Heart right ventricle (tissue), 16 donors: ENCODE measurements around the gene CDC7. TPM values are rescaled to one million over a fixed set of nuclear protein-coding genes. Genes with fewer than 3 reads are reported as not detected.

Source experiments
- ATAC-seq, 8 donors: fragments of 200-7000 bp; cut with Tn5 transposase; one replicate each; pipeline ENCODE4 v1.9.1; 2020; ENCODE audit warnings: mild to moderate bottlenecking in 8 of 8, moderate library complexity in 8 of 8, moderate number of reproducible peaks in 1 of 8
- DNase-seq, 2 donors: peaks; one replicate each; pipeline ENCODE4 v3.0.0-alpha.2; 2020
- H3K27ac ChIP-seq, 10 donors: fragments of 200-600 bp; sonication (generic) in 2 of 10; one replicate each; pipeline versions ENCODE4 v1.5.0 to v1.8.0; 2020 to 2022; ENCODE audit warnings: mild to moderate bottlenecking in 3 of 10
- H3K27me3 ChIP-seq, 7 donors: fragments of 200-600 bp; one replicate each; pipeline ENCODE4 v1.8.0; 2021 to 2022; ENCODE audit warnings: mild to moderate bottlenecking in 2 of 7
- H3K36me3 ChIP-seq, 9 donors: fragments of 200-600 bp; sonication (generic) in 1 of 9; one replicate each; pipeline versions ENCODE4 v1.5.0 to v1.8.0; 2020 to 2022; ENCODE audit warnings: mild to moderate bottlenecking in 2 of 9
- H3K4me1 ChIP-seq, 9 donors: fragments of 200-600 bp; sonication (generic) in 1 of 9; one replicate each; pipeline versions ENCODE4 v1.5.0 to v1.8.0; 2020 to 2022; ENCODE audit warnings: mild to moderate bottlenecking in 4 of 9
- H3K4me3 ChIP-seq, 10 donors: fragments of 200-600 bp; sonication (generic) in 2 of 10; one replicate each; pipeline versions ENCODE4 v1.5.0 to v1.8.0; 2020 to 2022; ENCODE audit warnings: mild to moderate bottlenecking in 7 of 10, moderate library complexity in 2 of 10
- H3K9me3 ChIP-seq, 11 donors: fragments of 200-600 bp in 10 of 11; sonication (generic) in 2 of 11; one replicate each; pipeline versions ENCODE4 v1.5.0 to v1.8.0; 2013 to 2022; ENCODE audit warnings: mild to moderate bottlenecking in 2 of 11, control low read depth in 1 of 11, moderate library complexity in 1 of 11
- WGBS, 2 donors: extraction: QIAGEN DNeasy Blood & Tissue Kit; methylation state at CpG; one replicate each; pipeline ENCODE4 v1.1.7; 2013; ENCODE audit warnings: inconsistent platforms in 1 of 2; 5-methylcytosine and 5-hydroxymethylcytosine counted together
- intact Hi-C, 10 donors: fragments of 100-400 bp; cut with DNase I; formaldehyde crosslinking; loops; one replicate each; pipeline versions ENCODE4 v1.11.1 to v1.14.2; 2022
- polyA plus RNA-seq, 2 donors: library from polyadenylated mRNA; stranded (reverse); fragments of 200-250 nt; gene quantifications; one replicate each; pipeline ENCODE4 v1.2.3, GENCODE V29; 2013
- total RNA-seq, 10 donors: library from RNA; stranded (reverse); fragmentation: NEBNext Ultra II Directional in 3 of 10; extraction: Animal tissue kit (Norgen Biotek cat#: 25700) in 3 of 10; gene quantifications; one replicate each; pipeline versions ENCODE4 v1.2.1 to v1.2.4, GENCODE V29; 2021 to 2023
- TF ChIP-seq, protein P1 (sequence below), 9 donors: fragments of 200-600 bp; sonication (generic) in 2 of 9; IDR thresholded peaks; one replicate each; pipeline versions ENCODE4 v1.5.0 to v1.8.0; 2021 to 2022; ENCODE audit warnings: antibody characterized with exemption in 9 of 9, mild to moderate bottlenecking in 5 of 9, moderate library complexity in 1 of 9
- donor health status: Arrhythmogenic right ventricular cardiomyopathy.
- donor health status: ischemic (EF 13 %, LVEDD 7.1; RV severe dilation, severe dysfunction).
- donor health status: healthy with polysubstance abuse.
- donor health status: DM: no; HTN: yes; CAD: no.
- donor health status: DM: no; HTN: no; CAD: no.
- donor health status: ischemic (EF 25% LVEDD 6.9; RV normal size, moderate dysfunction).
- donor health status: ischemic (EF 25% LVEDD 5.7; RV mildly dilated, moderate dysfunction).
- donor health status: healthy.
- donor health status: DM: yes; HTN: yes; CAD: no.
- donor health status: Ischemic cardiomyopathy.
- donor health status: ischemic (EF 35%, LVEDD 5.7; RV mildly dilated, moderate dysfunction).
- donor health status: nonischemic (EF 11% LVEDD 7.7; RV severe dilation, severe dysfunction).
- donor health status: DM: yes; HTN: yes; CAD: no.
- donor health status: PGD.
- donor health status: ischemic (EF 29% LVEDD 5.4; RV normal size, mild dysfunction).
- donor health status: nonischemic (EF 23%, LVEDD 6.1; RV moderate dilation, normal function).

CDC7 gene
- total and polyA plus RNA-seq, 12 donors = 0.26 to 4.0 (median 0.79) TPM

DNA sequence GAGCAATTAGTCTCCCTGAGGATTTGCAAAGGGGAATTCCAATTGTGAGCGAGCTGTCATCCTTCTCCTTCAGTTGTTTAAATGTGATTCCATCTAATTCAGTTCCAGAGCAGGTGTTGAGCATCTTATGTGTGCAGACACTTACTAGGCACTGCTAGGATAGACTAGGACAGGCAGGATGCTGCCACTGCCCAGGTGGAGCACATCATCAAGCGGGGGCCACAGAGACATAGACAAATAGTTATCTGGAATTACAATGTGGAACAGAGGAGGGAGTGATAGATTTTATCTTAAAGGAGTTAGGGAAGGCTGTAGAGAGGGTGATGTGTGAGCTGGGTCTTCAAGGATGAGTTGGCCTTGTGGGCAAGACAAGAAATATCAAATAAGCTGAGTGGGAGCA is 55.9 kb downstream of the CDC7 start:
- DNase-seq (no peak), ATAC-seq (no peak)
- H3K9me3 ChIP-seq = no peaks in the 10 kb centered on the region
- WGBS, 2 donors = 84 to 90% methylated on average over 2 of the region's 2 CpGs
- no peak overlapping the region for H3K4me3 ChIP-seq
- H3K36me3 ChIP-seq = no peaks in the 10 kb centered on the region
- H3K4me1 ChIP-seq = peaks cover 0 to 58% (median 0%) of the 10 kb centered on the region in 9 donors
- no peaks in the 10 kb centered on the region for H3K27me3 ChIP-seq
- intact Hi-C loops = loop anchor here in 1 of 10 donors (10.0 kb wide), 1 partner anchor 328 kb away; the partner anchor contains the start of gene TGFBR3
- TF ChIP-seq, protein P1, sequence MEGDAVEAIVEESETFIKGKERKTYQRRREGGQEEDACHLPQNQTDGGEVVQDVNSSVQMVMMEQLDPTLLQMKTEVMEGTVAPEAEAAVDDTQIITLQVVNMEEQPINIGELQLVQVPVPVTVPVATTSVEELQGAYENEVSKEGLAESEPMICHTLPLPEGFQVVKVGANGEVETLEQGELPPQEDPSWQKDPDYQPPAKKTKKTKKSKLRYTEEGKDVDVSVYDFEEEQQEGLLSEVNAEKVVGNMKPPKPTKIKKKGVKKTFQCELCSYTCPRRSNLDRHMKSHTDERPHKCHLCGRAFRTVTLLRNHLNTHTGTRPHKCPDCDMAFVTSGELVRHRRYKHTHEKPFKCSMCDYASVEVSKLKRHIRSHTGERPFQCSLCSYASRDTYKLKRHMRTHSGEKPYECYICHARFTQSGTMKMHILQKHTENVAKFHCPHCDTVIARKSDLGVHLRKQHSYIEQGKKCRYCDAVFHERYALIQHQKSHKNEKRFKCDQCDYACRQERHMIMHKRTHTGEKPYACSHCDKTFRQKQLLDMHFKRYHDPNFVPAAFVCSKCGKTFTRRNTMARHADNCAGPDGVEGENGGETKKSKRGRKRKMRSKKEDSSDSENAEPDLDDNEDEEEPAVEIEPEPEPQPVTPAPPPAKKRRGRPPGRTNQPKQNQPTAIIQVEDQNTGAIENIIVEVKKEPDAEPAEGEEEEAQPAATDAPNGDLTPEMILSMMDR (IDR thresholded peaks at IDR 0.05) = no peak
- peak overlapping the region in 1 of 10 donors; percentile 81 for H3K27ac ChIP-seq

DNA sequence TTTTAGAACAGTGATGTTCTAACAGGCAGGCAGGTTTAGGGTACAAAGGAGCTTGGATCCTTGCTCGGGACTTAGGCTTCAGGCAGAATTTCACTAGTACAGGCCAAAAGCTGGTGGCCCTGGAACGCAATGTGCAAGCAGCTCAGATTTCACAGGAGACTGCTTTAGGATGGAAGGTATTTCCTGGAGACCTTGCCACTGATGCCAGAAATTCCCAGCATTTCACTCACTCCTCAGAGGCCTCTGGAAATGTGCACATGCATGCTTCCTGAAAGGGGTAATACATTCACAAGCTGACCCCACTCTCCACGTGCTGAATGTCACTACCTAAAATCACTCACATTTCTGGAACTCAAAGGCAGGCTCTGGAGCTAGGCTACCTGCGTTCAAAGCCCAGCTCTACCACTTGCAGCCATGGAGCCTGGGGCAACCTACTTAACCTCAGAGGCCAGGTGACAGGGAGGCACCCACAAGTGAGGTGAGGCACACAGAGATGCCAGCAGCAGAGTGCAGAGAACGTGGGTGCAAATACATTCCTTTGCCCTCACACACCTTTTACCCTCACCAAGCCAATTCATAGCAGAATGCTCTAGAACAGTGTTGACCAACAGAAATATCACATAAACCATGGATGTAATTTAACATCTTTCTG is 56.5 kb downstream of the CDC7 start:
- no peaks in the 10 kb centered on the region for H3K36me3 ChIP-seq
- no peaks in the 10 kb centered on the region for H3K9me3 ChIP-seq
- 48 to 80% methylated on average over 5 of the region's 5 CpGs for WGBS, 2 donors
- H3K27me3 ChIP-seq = no peaks in the 10 kb centered on the region
- peak overlapping the region in 1 of 10 donors; percentile 81 for H3K27ac ChIP-seq
- intact Hi-C loops = loop anchor here in 1 of 10 donors (10.0 kb wide), 1 partner anchor 328 kb away; the partner anchor contains the start of gene TGFBR3
- no peak for DNase-seq
- TF ChIP-seq, protein P1 (IDR thresholded peaks at IDR 0.05) = no peak
- ATAC-seq = no peak
- peaks cover 0 to 53% (median 0%) of the 10 kb centered on the region in 9 donors for H3K4me1 ChIP-seq
- no peak overlapping the region for H3K4me3 ChIP-seq

DNA sequence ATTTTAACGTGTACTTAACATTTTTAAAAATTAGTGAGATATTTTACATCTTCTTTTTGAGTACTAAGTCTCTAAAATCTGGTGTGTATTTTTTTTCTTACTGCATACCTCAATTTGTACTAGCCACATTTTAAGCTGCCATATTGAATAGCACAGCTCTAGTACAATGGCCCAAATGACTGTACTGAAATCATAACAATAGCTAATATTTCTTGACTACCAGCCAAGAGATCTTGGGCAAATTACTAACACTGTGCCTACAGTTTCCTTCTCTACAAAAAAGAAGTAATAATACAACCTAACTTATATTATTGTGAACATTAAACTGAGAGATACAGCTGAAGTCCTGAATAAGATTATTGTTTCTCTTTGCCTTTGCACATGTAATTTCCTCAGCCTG is 57.2 kb downstream of the CDC7 start:
- Histone ChIP-seq H3K36me3 (no peaks in the 10 kb centered on the region), H3K4me1 (peaks cover 0 to 48% (median 0%) of the 10 kb centered on the region in 9 donors), H3K27ac (peak overlapping the region in 1 of 10 donors; percentile 81), H3K9me3 (no peaks in the 10 kb centered on the region), H3K27me3 (no peaks in the 10 kb centered on the region), H3K4me3 (no peak overlapping the region)
- TF ChIP-seq, protein P1 (IDR thresholded peaks at IDR 0.05) = no peak
- WGBS, 2 donors = 0 to 98% methylated on average over 1 of the region's 1 CpG
- DNase-seq (no peak), ATAC-seq (no peak)
- intact Hi-C loops = loop anchor here in 1 of 10 donors (10.0 kb wide), 1 partner anchor 327 kb away; the partner anchor contains the start of gene TGFBR3

DNA sequence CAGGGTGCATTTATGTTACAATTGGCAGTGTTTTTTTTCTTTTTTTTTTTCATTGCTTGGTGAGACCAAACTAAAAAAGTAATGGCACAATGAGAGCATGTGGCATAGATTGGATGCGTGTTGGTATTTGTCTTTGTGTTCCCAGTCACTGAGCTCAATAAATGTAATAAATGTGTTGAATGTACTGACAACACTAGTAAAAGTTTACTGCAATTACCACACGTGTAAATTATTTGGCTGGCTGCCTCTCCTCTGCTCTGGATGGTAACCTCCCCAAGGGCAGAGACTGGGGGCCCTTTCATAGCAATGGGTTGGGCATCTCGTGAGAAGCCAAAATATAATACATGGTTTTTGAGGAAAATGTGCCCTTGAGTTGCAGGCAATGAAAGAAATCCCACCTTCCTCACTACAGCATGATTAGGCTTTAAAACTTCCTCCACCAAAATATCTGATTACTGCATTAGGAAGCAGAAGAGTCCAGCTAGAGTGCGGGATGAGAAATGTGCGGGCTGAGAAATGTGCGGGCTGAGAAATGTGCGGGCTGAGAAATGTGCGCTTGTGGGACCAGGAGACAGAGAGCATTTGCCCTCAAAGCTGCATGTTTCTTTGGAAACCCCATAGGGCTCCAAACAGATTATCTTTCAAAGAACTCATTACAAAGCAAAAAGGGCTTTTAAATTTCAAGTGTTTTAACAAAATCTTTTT is 58.5 kb downstream of the CDC7 start:
- DNase-seq = no peak
- ATAC-seq = no peak
- TF ChIP-seq, protein P1 (IDR thresholded peaks at IDR 0.05) = no peak
- intact Hi-C loops = loop anchor here in 1 of 10 donors (10.0 kb wide), 1 partner anchor 326 kb away; the partner anchor contains the start of gene TGFBR3
- H3K9me3 ChIP-seq = peaks cover 0 to 8% (median 0%) of the 10 kb centered on the region in 11 donors
- no peaks in the 10 kb centered on the region for H3K27me3 ChIP-seq
- no peak overlapping the region for H3K4me3 ChIP-seq
- no peak overlapping the region for H3K27ac ChIP-seq
- 84 to 87% methylated on average over 8 of the region's 8 CpGs for WGBS, 2 donors
- no peaks in the 10 kb centered on the region for H3K36me3 ChIP-seq
- peaks cover 0 to 40% (median 0%) of the 10 kb centered on the region in 9 donors for H3K4me1 ChIP-seq
